ENCODE results near the gene ZNF714.

ZNF714 gene

DNA sequence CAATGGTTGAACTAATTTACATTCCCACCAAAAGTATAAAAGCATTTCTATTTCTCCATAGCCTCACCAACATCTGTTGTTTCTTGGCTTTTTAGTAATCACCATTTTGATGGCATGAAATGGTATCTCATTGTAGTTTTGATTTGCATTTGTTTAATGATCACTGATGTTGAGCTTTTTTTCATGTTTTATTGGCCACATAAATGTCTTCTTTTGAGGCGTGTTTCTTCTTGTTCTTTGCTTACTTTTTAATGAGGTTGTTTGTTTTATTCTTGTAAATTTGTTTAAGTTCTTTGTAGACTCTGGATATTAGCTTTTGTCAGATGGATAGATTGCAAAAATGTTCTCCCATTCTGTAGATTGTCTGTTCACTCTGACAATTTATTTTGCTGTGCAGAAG is 28.2 kb downstream of the ZNF714 start:
- TF ChIP-seq TOX (CRISPR knock-in tag; IDR thresholded peaks at IDR 0.05; ENCODE audit: borderline replicate concordance) (no peak), PPARA (CRISPR knock-in tag; IDR thresholded peaks at IDR 0.05; ENCODE audit: borderline replicate concordance) (no peak), ZFP30 (CRISPR knock-in tag; IDR thresholded peaks at IDR 0.05) (no peak), RARB (CRISPR knock-in tag; IDR thresholded peaks at IDR 0.05) (no peak), ZNF8 (CRISPR knock-in tag; IDR thresholded peaks at IDR 0.05) (no peak), ZC3H10 (CRISPR knock-in tag; IDR thresholded peaks at IDR 0.05) (no peak), ZFP3 (CRISPR knock-in tag; IDR thresholded peaks at IDR 0.05) (no peak), ESRRG (CRISPR knock-in tag; IDR thresholded peaks at IDR 0.05) (no peak), GLIS3 (CRISPR knock-in tag; IDR thresholded peaks at IDR 0.05) (no peak), ZNF70 (CRISPR knock-in tag; IDR thresholded peaks at IDR 0.05) (no peak), CSDC2 (CRISPR knock-in tag; IDR thresholded peaks at IDR 0.05) (no peak)
- TF ChIP-seq, protein P1, sequence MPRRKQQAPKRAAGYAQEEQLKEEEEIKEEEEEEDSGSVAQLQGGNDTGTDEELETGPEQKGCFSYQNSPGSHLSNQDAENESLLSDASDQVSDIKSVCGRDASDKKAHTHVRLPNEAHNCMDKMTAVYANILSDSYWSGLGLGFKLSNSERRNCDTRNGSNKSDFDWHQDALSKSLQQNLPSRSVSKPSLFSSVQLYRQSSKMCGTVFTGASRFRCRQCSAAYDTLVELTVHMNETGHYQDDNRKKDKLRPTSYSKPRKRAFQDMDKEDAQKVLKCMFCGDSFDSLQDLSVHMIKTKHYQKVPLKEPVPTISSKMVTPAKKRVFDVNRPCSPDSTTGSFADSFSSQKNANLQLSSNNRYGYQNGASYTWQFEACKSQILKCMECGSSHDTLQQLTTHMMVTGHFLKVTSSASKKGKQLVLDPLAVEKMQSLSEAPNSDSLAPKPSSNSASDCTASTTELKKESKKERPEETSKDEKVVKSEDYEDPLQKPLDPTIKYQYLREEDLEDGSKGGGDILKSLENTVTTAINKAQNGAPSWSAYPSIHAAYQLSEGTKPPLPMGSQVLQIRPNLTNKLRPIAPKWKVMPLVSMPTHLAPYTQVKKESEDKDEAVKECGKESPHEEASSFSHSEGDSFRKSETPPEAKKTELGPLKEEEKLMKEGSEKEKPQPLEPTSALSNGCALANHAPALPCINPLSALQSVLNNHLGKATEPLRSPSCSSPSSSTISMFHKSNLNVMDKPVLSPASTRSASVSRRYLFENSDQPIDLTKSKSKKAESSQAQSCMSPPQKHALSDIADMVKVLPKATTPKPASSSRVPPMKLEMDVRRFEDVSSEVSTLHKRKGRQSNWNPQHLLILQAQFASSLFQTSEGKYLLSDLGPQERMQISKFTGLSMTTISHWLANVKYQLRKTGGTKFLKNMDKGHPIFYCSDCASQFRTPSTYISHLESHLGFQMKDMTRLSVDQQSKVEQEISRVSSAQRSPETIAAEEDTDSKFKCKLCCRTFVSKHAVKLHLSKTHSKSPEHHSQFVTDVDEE (CRISPR knock-in tag; IDR thresholded peaks at IDR 0.05), result no peak
- TF ChIP-seq, protein P2, sequence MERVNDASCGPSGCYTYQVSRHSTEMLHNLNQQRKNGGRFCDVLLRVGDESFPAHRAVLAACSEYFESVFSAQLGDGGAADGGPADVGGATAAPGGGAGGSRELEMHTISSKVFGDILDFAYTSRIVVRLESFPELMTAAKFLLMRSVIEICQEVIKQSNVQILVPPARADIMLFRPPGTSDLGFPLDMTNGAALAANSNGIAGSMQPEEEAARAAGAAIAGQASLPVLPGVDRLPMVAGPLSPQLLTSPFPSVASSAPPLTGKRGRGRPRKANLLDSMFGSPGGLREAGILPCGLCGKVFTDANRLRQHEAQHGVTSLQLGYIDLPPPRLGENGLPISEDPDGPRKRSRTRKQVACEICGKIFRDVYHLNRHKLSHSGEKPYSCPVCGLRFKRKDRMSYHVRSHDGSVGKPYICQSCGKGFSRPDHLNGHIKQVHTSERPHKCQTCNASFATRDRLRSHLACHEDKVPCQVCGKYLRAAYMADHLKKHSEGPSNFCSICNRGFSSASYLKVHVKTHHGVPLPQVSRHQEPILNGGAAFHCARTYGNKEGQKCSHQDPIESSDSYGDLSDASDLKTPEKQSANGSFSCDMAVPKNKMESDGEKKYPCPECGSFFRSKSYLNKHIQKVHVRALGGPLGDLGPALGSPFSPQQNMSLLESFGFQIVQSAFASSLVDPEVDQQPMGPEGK (CRISPR knock-in tag; IDR thresholded peaks at IDR 0.05; ENCODE audit: borderline replicate concordance), result no peak
- TF ChIP-seq, protein P3, sequence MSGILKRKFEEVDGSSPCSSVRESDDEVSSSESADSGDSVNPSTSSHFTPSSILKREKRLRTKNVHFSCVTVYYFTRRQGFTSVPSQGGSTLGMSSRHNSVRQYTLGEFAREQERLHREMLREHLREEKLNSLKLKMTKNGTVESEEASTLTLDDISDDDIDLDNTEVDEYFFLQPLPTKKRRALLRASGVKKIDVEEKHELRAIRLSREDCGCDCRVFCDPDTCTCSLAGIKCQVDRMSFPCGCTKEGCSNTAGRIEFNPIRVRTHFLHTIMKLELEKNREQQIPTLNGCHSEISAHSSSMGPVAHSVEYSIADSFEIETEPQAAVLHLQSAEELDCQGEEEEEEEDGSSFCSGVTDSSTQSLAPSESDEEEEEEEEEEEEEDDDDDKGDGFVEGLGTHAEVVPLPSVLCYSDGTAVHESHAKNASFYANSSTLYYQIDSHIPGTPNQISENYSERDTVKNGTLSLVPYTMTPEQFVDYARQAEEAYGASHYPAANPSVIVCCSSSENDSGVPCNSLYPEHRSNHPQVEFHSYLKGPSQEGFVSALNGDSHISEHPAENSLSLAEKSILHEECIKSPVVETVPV (CRISPR knock-in tag; IDR thresholded peaks at IDR 0.05), result no peak
- no peak for ATAC-seq

DNA sequence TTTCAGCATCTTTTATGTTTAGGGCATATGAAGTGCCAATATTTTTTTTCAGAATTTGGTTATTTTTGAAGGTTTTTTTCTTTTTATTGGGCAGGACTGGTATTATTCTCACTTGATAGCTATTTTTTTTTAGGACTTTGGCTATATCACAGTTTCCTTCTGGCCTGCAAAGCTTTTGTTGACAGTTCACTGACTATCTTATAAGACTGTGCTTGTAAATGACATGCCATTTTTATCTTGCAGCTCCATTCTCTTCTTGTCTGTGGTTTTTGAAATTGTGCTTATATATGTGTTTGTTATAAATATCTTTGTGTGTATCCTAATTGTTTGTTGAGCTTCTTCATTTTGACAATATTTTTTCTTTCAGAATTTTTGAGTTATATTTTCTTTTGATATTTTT is 33.4 kb downstream of the ZNF714 start:
- no peak for ATAC-seq
- TF ChIP-seq CSDC2 (CRISPR knock-in tag; IDR thresholded peaks at IDR 0.05), result no peak
- TF ChIP-seq ZFP30 (CRISPR knock-in tag; IDR thresholded peaks at IDR 0.05), result no peak
- TF ChIP-seq TOX (CRISPR knock-in tag; IDR thresholded peaks at IDR 0.05; ENCODE audit: borderline replicate concordance), result no peak
- TF ChIP-seq, protein P4, sequence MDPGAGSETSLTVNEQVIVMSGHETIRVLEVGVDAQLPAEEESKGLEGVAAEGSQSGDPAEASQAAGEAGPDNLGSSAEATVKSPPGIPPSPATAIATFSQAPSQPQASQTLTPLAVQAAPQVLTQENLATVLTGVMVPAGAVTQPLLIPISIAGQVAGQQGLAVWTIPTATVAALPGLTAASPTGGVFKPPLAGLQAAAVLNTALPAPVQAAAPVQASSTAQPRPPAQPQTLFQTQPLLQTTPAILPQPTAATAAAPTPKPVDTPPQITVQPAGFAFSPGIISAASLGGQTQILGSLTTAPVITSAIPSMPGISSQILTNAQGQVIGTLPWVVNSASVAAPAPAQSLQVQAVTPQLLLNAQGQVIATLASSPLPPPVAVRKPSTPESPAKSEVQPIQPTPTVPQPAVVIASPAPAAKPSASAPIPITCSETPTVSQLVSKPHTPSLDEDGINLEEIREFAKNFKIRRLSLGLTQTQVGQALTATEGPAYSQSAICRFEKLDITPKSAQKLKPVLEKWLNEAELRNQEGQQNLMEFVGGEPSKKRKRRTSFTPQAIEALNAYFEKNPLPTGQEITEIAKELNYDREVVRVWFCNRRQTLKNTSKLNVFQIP (CRISPR knock-in tag; IDR thresholded peaks at IDR 0.05; ENCODE audit: borderline replicate concordance, low read depth), result no peak
- TF ChIP-seq OSR1 (CRISPR knock-in tag; IDR thresholded peaks at IDR 0.05), result no peak
- no peak for TF ChIP-seq ZNF70 (CRISPR knock-in tag; IDR thresholded peaks at IDR 0.05)
- TF ChIP-seq, protein P2 (CRISPR knock-in tag; IDR thresholded peaks at IDR 0.05; ENCODE audit: borderline replicate concordance), result no peak
- no peak for TF ChIP-seq PPARA (CRISPR knock-in tag; IDR thresholded peaks at IDR 0.05; ENCODE audit: borderline replicate concordance)
- TF ChIP-seq ZNF565 (CRISPR knock-in tag; conservative IDR thresholded peaks at IDR 0.05; ENCODE audit: low read depth), result no peak
- TF ChIP-seq GLIS3 (CRISPR knock-in tag; IDR thresholded peaks at IDR 0.05), result no peak
- TF ChIP-seq ARNTL (CRISPR knock-in tag; IDR thresholded peaks at IDR 0.05; ENCODE audit: borderline replicate concordance, low read depth), result no peak
- TF ChIP-seq, protein P3 (CRISPR knock-in tag; IDR thresholded peaks at IDR 0.05), result no peak
- no peak for TF ChIP-seq ZFP3 (CRISPR knock-in tag; IDR thresholded peaks at IDR 0.05)
- no peak for TF ChIP-seq ISL1 (CRISPR knock-in tag; IDR thresholded peaks at IDR 0.05)
- TF ChIP-seq ESRRG (CRISPR knock-in tag; IDR thresholded peaks at IDR 0.05), result no peak
- TF ChIP-seq, protein P5, sequence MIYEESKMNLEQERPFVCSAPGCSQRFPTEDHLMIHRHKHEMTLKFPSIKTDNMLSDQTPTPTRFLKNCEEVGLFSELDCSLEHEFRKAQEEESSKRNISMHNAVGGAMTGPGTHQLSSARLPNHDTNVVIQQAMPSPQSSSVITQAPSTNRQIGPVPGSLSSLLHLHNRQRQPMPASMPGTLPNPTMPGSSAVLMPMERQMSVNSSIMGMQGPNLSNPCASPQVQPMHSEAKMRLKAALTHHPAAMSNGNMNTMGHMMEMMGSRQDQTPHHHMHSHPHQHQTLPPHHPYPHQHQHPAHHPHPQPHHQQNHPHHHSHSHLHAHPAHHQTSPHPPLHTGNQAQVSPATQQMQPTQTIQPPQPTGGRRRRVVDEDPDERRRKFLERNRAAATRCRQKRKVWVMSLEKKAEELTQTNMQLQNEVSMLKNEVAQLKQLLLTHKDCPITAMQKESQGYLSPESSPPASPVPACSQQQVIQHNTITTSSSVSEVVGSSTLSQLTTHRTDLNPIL (CRISPR knock-in tag; IDR thresholded peaks at IDR 0.05; ENCODE audit: low read depth), result no peak
- TF ChIP-seq TCF4 (CRISPR knock-in tag; IDR thresholded peaks at IDR 0.05; ENCODE audit: borderline replicate concordance), result no peak
